DOHH2 (cell line): ENCODE results near the gene UQCC5.

ENCODE experiments used
- EZH2phosphoT487 ChIP-seq: fragments of 200-600 bp; sonication (generic); IDR thresholded peaks from 2 replicates; pipeline ENCODE4 v1.6.1; 2017; ENCODE audit warnings: borderline replicate concordance, mild to moderate bottlenecking, antibody characterized with exemption, low read length, moderate library complexity, mixed read lengths
- TF ChIP-seq, protein P1 (sequence below): fragments of 200-600 bp; sonication (generic); IDR thresholded peaks from one replicate; pipeline ENCODE4 v1.5.1; 2014; ENCODE audit warnings: antibody characterized with exemption, mild to moderate bottlenecking, low read depth, low read length; ENCODE audit not compliant: poor library complexity, severe bottlenecking

DNA sequence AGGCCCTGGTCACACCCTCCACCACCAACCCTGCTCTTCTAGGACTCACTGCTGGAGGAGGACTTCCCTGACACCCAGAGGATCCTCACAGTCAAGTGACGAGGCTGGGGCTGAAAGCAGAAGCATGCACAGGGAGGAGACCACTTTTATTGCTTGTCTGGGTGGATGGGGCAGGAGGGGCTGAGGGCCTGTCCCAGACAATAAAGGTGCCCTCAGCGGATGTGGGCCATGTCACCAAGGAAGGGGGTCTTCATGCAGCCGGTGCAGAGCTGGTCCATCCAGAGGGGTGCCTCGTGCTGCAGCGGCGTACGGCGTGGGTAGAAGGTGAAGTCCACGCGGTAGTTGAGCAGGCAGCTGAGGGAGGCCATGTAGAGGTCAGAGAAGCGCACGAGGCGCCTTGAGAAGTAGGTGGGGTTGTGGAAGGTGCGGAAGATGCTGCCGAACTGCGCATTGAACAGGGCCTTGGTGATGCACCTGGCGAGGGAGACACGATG is 12.1 kb upstream of the UQCC5 start:
- TF ChIP-seq, protein P1, sequence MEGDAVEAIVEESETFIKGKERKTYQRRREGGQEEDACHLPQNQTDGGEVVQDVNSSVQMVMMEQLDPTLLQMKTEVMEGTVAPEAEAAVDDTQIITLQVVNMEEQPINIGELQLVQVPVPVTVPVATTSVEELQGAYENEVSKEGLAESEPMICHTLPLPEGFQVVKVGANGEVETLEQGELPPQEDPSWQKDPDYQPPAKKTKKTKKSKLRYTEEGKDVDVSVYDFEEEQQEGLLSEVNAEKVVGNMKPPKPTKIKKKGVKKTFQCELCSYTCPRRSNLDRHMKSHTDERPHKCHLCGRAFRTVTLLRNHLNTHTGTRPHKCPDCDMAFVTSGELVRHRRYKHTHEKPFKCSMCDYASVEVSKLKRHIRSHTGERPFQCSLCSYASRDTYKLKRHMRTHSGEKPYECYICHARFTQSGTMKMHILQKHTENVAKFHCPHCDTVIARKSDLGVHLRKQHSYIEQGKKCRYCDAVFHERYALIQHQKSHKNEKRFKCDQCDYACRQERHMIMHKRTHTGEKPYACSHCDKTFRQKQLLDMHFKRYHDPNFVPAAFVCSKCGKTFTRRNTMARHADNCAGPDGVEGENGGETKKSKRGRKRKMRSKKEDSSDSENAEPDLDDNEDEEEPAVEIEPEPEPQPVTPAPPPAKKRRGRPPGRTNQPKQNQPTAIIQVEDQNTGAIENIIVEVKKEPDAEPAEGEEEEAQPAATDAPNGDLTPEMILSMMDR = no peak
- no peak for TF ChIP-seq EZH2phosphoT487
